HG03066 (cell line): ENCODE results near the gene CLK3.
A peak's percentile ranks its signal among the peaks of the same experiment; 100 is the strongest.

Experiments used
- ATAC-seq: cut with Tn5 transposase; IDR thresholded peaks from one replicate; pipeline ENCODE4 v1.9.1; 2021; ENCODE audit warnings: low read depth; ENCODE audit not compliant: unreplicated experiment

Gene CLK3

DNA sequence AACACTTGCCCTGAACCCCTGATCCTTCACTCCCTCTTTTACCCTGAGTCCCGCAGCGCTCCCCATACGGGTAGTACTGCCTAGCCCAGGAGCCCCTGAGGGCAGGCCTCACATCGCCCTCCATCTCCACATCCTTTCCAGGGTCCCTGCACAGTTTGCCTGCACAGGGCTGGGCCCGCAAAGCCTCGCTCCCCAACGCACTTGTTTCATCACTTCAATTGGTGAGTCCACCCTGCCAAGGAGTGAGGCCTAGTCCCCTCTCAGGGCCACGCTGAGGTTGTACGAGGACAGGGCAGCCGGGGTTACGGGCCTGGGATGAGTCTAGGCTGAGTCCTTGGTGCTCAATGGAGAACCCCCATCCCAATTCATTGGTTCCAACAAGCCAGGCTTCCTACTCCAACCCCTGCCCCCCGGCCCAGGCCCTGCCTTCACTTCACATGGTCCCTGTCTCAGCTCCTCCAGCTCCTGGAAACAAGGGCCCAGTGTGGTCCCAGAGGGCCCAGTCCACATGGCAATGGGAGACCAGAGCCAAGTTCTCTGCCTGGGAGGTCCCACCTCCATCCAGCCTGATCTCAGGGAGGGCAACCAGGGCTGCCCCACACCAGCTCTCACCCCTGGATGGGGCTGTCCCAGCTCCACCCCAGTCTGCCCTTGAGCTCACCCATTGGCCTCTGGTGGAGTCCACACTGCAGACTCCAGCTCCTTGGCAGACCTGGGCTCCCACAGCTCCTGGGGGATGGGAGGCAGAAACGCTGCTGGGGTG, 12.4 kb upstream of the CLK3 start:
- no peak for ATAC-seq

GRCh38 chr15:74603789-74604705, 11.6 kb upstream of the CLK3 start:
- no peak for ATAC-seq

GRCh38 chr15:74604983-74605794, 10.4 kb upstream of the CLK3 start:
- ATAC-seq: no peak

DNA sequence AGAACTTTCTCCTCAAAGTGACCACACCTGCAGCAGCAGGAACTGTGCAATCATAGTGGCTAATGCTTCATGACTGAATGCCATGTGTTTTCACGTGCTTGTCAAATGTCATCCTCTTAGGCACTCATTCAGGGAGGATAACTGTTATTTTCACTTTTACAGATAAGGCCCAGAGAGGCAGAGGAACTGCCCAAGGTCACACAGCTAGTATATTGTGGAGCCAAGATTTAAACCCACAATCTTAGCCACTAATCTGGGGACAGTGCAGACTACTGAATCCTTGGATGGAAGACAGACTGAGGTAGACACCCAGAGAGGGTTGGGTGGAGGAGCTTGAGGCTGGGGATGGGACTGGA, 9.9 kb upstream of the CLK3 start:
- ATAC-seq: no peak

GRCh38 chr15:74608786-74609185, 6.8 kb upstream of the CLK3 start:
- ATAC-seq: no peak

DNA sequence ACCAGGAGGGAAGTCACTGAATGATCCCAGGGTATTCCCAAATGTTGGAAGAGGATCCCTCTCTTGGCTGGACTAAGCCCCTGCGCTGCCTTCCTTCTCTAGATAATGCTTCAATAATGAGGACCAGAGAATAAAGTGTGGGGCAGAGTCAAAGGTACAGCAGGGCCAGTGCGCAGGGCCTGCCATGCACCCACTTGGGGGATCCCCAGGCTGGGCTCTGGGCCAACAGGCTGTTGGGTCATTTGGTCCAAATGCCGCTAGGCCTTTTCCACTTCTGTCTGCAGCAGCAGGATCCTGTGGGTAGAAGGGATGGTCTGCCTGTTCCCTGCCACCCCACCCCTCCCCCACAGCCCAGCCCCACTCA, 5.7 kb upstream of the CLK3 start:
- no peak for ATAC-seq

GRCh38 chr15:74610302-74610951, 5.2 kb upstream of the CLK3 start:
- ATAC-seq: no peak

GRCh38 chr15:74611341-74611740, 4.3 kb upstream of the CLK3 start:
- no peak for ATAC-seq

- no peak for ATAC-seq
Measured at GRCh38 chr15:74611834-74612233, 3.8 kb upstream of the CLK3 start.

DNA sequence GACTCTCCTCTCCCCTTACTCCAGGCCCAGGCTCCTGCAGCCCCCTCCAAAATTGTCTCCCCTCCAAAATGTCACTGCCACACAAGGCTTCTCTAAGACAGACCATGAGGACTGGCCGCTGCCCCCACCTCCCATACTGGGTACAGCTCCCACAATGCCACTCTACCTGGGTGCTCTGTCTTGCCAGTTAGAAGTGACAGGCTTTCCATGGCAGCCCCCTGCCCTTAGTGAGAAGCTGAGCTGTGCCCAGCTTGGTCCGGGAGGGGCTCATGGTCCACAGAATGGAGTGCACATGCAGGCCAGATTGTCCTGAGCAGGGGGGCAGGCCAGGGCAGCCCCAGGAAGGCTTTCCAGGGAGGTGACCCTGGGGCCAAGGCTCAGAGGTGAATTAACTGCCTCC, 3.0 kb upstream of the CLK3 start:
- ATAC-seq: no peak

GRCh38 chr15:74613089-74613952, 2.3 kb upstream of the CLK3 start:
- no peak for ATAC-seq

DNA sequence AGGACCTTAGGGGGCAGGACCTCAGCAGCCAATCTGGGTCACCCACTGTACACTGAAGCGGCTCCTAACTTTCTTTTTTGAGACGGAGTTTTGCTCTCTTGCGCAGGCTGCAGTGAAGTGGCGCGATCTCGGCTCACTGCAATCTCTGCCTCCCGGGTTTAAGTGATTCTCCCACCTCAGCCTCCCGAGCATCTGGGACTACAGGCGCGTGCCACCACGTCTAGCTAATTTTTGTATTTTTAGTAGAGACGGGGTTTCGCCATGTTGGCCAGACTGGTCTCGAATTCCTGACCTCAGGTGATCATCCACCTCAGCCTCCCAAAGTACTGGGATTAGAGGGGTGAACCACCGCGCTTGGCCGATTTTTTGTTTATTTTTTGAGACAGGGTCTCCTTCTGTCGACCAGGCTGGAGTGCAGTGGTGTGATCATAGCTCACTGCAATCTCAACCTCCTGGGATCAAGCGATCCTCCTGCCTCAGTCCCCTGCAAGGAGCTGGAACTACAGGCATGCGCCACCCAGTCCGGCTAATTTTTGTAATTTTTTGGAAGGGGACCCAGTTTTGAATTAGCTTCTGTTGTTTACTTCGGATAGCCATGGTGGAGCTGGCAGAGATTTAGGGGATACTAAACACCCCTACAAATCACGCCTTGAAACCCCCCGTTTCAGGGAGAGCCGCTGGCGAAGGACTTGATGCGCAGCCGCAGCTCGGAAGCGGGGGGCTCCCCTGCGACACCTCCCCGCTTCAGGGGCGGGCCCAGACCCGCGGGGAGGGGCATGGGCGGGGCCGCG, 1.5 kb upstream of the CLK3 start:
- no peak for ATAC-seq

DNA sequence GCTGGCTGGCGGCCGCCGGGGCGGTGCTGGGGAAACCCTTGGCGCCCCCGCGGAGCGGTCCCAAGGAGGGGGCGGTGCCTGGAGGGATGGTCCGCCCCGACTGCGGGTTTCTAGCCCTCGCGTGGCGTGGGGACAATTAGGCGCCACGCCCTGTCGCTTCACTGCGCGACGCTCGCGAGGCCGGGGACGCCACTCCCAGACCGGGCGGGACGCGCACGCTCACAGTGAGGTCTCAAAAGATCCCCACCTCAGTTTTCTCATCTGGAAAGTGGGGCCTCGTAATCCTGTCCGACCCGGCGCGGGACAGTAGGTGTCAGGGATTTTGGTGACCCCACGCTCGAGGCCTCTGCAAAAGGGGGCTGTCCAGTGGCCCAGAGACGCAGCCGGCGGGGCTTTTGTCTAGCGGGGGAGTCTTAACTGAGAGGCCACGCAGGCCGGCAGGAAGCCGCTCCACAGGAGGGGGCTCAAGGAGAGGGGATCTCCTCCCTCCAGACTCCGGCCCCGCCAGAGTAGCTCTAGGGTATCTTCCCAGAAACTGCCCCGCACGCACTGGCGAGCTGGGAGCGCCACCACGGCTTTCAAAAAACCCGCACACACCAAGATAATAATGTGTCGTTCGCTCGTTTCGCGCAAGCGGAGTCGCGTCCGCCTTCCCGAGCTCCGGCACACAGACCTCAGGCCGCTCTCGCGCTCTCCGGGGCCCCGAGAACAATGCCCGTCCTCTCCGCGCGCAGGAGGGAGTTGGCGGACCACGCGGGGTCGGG, 710 bp upstream of the CLK3 start:
- peak; percentile 46 for ATAC-seq

DNA sequence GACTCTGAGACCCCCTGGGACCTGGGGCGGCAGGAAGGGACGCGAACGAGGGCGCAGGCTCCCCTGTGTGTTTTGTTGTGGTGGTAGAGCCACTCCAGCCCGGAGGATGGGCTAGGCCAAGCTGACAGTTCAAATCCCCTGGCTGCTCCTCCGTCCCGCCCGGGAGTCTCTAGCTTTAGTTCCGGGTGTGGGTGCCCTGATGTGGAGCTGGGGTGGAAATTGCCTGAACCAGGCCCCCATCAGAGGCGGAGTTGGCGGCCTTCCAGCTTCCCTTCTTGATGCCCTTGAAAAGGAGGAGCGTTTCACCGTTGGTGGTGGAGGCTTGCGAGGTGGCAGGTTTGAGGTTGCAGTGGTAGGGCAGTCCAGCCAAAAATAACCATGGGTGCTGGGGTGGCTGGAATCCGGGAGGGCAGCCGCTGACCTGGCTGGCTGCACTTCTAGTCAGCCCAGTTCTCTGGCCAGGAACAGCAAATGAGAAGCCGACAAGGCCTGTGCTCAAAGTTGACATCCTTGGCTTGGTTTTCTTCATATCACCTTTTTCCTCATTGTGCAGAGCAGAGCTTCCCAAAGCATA, 817 bp downstream of the CLK3 start:
- ATAC-seq: no peak

GRCh38 chr15:74616996-74617395, 1.4 kb downstream of the CLK3 start:
- ATAC-seq: no peak

DNA sequence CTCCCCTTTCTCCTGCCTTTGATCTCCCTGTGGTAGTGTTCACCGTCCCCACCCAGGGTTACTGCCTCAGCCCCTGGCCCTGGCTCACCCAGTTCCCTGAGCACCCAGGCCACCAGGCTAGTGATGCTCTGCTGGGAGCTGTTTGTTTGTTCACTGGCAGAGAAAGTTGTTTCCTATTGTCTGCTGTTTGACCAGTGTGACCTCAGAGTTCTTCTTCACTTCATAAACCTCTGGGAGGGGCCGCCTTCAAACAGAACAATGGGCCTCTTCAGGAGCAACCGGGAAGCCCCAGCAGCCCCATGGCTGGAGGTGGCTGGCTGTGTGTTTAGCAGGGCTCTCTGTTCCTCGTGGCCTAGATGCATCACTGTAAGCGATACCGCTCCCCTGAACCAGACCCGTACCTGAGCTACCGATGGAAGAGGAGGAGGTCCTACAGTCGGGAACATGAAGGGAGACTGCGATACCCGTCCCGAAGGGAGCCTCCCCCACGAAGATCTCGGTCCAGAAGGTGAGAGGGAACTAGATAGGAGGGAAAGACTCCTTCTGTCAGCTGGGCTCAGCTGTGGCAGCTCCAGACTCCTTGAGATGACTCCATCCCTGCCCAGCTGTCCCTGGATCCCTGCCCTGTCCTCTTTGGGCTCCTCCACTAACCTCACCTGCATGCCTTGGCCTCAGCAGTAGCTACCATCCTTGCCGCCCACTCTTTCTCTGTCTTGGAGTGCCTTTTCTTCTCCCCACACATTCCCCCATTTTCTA, 3.4 kb downstream of the CLK3 start:
- no peak for ATAC-seq
